ENCODE data around the gene RPP14. TPM values are rescaled to one million over a fixed set of nuclear protein-coding genes. Genes with fewer than 3 reads are reported as not detected.

The RPP14 gene

GRCh38 chr3:58361866-58362265 is 55.8 kb downstream of the RPP14 start:
- Histone ChIP-seq H3K4me1 (ENCODE audit: control insufficient read depth, insufficient read depth, low read length) (no peaks in the 10 kb centered on the region), H3K9ac (ENCODE audit: low read depth, low read length) (no peak overlapping the region)

GRCh38 chr3:58366699-58367098 is 60.7 kb downstream of the RPP14 start:
- H3K27me3 ChIP-seq (ENCODE audit: control insufficient read depth, insufficient read depth, low read length): no peaks in the 10 kb centered on the region
- H3K9me3 ChIP-seq (replicated peaks; ENCODE audit: low read length): no peaks in the 10 kb centered on the region
- H3K36me3 ChIP-seq (ENCODE audit: insufficient read depth, low read length): no peaks in the 10 kb centered on the region
- no peaks in the 10 kb centered on the region for H3K4me1 ChIP-seq (ENCODE audit: control insufficient read depth, insufficient read depth, low read length)
- no peak overlapping the region for H3K9ac ChIP-seq (ENCODE audit: low read depth, low read length)
- no peak overlapping the region for H3K4me2 ChIP-seq (ENCODE audit: low read length)
- no peak overlapping the region for H3K4me3 ChIP-seq (ENCODE audit: low read length)

More at GRCh38 chr3:58361866-58362265, 55.8 kb downstream of the RPP14 start:
- Histone ChIP-seq H3K4me3 (ENCODE audit: low read length) (no peak overlapping the region), H3K4me2 (ENCODE audit: low read length) (no peak overlapping the region), H3K9me3 (replicated peaks; ENCODE audit: low read length) (no peaks in the 10 kb centered on the region), H3K36me3 (ENCODE audit: insufficient read depth, low read length) (no peaks in the 10 kb centered on the region), H3K27me3 (ENCODE audit: control insufficient read depth, insufficient read depth, low read length) (no peaks in the 10 kb centered on the region)

DNA sequence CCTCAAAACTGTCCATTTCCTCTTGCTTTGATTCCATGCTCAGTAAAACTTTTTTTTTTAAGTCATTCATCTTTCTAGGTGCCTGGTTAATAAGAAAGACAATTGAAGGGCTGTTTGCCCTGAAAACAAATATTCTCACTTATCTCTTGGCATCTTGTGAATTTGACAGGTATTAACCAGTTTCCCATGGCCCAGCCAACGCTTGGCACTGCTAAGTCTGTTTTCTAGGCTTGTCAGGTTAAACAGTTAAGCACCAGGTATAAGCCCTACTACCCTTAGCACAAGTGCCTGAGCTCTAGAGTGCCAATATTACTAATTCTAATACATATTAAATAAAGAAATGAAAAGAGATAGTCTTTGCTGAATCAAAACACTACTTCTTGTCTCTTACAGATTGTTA is 63.0 kb downstream of the RPP14 start:
- Histone ChIP-seq H3K4me2 (ENCODE audit: low read length) (no peak overlapping the region), H3K4me1 (ENCODE audit: control insufficient read depth, insufficient read depth, low read length) (no peaks in the 10 kb centered on the region), H3K9me3 (replicated peaks; ENCODE audit: low read length) (no peaks in the 10 kb centered on the region), H3K36me3 (ENCODE audit: insufficient read depth, low read length) (no peaks in the 10 kb centered on the region), H3K9ac (ENCODE audit: low read depth, low read length) (no peak overlapping the region), H3K27me3 (ENCODE audit: control insufficient read depth, insufficient read depth, low read length) (no peaks in the 10 kb centered on the region), H3K4me3 (ENCODE audit: low read length) (no peak overlapping the region)

Small RNAs within 50 kb of the gene (small RNA-seq; reads per million reads assigned to genes)
- gene AC098479.1: not detected

All from skeletal muscle satellite cell (primary cell).